ENCODE measurements around the gene G0S2. TPM values are rescaled to one million over a fixed set of nuclear protein-coding genes. Genes with fewer than 3 reads are reported as not detected.

The G0S2 gene
- total RNA-seq, 2 experiments from 2014 or later: 6.4 to 6.8 TPM

DNA sequence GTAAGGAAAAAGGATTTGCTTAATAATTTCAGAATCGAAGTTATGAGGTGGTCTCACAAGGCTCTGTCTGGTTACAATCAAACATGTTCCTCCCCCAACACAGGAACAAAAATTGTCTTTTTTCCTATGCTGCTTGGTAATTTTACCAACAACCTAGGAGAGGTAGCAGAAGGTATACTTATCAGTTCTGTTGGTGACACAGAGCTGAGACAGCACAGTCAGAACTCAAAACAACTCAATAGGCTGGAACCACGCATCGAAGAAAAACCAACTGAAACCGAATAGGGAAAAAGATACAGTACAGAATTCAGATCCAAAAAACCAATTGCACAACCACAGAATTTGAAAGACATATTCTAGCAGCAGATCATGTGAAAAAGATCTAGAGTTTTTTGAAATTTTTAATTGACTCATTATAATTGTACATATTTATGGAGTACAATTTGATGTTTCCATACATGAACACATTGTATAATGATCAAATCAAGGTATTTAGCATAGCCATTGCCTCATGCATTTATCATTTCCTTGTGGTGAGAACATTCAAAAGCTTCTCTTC, 3.8 kb downstream of the G0S2 start:
- H3K4me1 Mint-ChIP-seq (ENCODE audit: low read depth): peaks cover 32% of the 10 kb centered on the region
- no peak for TF ChIP-seq CTCF (IDR thresholded peaks at IDR 0.05)
- Histone ChIP-seq H3K4me3 (ENCODE audit: low read length) (no peak overlapping the region), H3K27me3 (ENCODE audit: control insufficient read depth in 1 of 2, insufficient read depth in 2 of 2, low read length in 2 of 2) (peaks cover 0 to 15% of the 10 kb centered on the region in 2 experiments), H3K36me3 (ENCODE audit: insufficient read depth, low read length) (no peaks in the 10 kb centered on the region), H3K27ac (ENCODE audit: low read depth in 1 of 2, low read length in 2 of 2) (no peak overlapping the region), H3K9me3 (ENCODE audit: control insufficient read depth in 1 of 2, insufficient read depth in 1 of 2, low read length in 2 of 2) (no peaks in the 10 kb centered on the region), H3K4me1 (ENCODE audit: insufficient read depth, low read length) (peaks cover 20% of the 10 kb centered on the region)
- H3K9me3 Mint-ChIP-seq: no peaks in the 10 kb centered on the region
- no peak overlapping the region for H3K27ac Mint-ChIP-seq
- no peaks in the 10 kb centered on the region for H3K36me3 Mint-ChIP-seq (ENCODE audit: low read depth)
- peaks cover 39% of the 10 kb centered on the region for H3K27me3 Mint-ChIP-seq
- ATAC-seq (ENCODE audit: poor library complexity): no peak
- intact Hi-C loops (cut with DNase I, micrococcal nuclease): no loop called here
- POLR2A ChIA-PET: interaction anchor here (0.6 kb wide), 1 partner anchor 8 kb away, joined by 3 read pairs; no protein-coding TSS in a partner anchor
- CTCF ChIA-PET: no interaction called here
- no peak overlapping the region for H3K4me3 Mint-ChIP-seq
- DNase-seq: no peak

DNA sequence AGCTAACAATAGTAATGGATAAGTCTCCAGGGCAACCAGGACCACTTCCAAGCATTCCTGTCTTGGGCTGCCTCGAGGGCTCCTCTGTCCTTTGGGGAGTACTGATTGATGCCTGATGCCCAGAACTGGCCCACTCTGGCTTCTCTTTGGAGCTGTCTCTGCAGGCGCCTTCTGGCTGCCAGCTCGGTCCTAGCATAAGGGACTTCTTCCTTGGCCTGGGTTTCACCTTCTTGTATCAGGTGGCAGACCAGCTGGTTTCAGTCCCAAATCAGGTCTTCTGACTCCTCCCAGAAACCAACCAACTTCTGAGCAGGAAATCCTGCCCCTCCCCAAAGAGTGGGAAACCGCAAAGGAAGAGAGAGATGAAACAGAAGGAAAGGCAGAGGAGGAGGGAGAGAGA, 10.6 kb downstream of the G0S2 start:
- ATAC-seq (ENCODE audit: poor library complexity) (peak; percentile 26), DNase-seq (peak in 4 of 14 experiments; percentile 38 to 77 (median 66))
- peak overlapping the region in 1 of 2 donors; percentile 38 for H3K27ac ChIP-seq (ENCODE audit: low read depth in 1 of 2, low read length in 2 of 2)
- peak overlapping the region; percentile 55 for H3K4me3 Mint-ChIP-seq
- H3K4me1 Mint-ChIP-seq (ENCODE audit: low read depth): peaks cover 64% of the 10 kb centered on the region
- no peaks in the 10 kb centered on the region for H3K9me3 ChIP-seq (ENCODE audit: control insufficient read depth in 1 of 2, insufficient read depth in 1 of 2, low read length in 2 of 2)
- no peaks in the 10 kb centered on the region for H3K9me3 Mint-ChIP-seq
- intact Hi-C loops (cut with DNase I, micrococcal nuclease): no loop called here
- TF ChIP-seq CTCF (IDR thresholded peaks at IDR 0.05): no peak
- no peaks in the 10 kb centered on the region for H3K27me3 Mint-ChIP-seq
- no peaks in the 10 kb centered on the region for H3K36me3 Mint-ChIP-seq (ENCODE audit: low read depth)
- H3K4me3 ChIP-seq (ENCODE audit: low read length): peak overlapping the region; percentile 30
- ChIA-PET POLR2A (interaction anchor here (0.9 to 3.3 kb wide), 4 partner anchors 9 to 83 kb away, joined by 3 to 10 read pairs (median 6); partner anchors contain the start of gene G0S2), CTCF (no interaction called here)
- peak overlapping the region; percentile 37 for H3K27ac Mint-ChIP-seq
- H3K27me3 ChIP-seq (ENCODE audit: control insufficient read depth in 1 of 2, insufficient read depth in 2 of 2, low read length in 2 of 2): no peaks in the 10 kb centered on the region
- H3K36me3 ChIP-seq (ENCODE audit: insufficient read depth, low read length): no peaks in the 10 kb centered on the region
- peaks cover 30% of the 10 kb centered on the region for H3K4me1 ChIP-seq (ENCODE audit: insufficient read depth, low read length)

DNA sequence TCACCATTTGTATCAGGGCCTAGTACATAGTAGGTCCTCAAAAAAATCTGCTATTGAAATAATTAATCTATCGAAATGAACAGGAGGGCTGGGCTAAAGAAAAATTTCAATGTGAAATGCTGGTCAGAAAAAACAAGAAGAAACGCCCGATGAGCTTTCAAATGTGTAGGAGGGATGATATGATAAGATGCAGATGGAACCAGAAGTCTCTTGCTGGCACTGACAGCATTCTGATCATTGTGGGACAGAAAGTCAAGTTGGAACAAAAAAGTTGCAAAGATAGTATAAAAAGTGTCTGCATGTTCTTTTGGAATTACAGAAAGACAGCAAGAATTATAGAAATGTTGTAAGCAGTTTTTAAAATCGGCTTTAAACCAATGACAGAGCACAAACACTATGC, 11.1 kb downstream of the G0S2 start:
- H3K4me1 ChIP-seq (ENCODE audit: insufficient read depth, low read length): peaks cover 30% of the 10 kb centered on the region
- no peak overlapping the region for H3K27ac ChIP-seq (ENCODE audit: low read depth in 1 of 2, low read length in 2 of 2)
- peak overlapping the region; percentile 30 for H3K4me3 ChIP-seq (ENCODE audit: low read length)
- ChIA-PET POLR2A (interaction anchor here (0.9 to 3.3 kb wide), 4 partner anchors 10 to 82 kb away, joined by 3 to 10 read pairs (median 6); partner anchors contain the start of gene G0S2), CTCF (no interaction called here)
- no peak for ATAC-seq (ENCODE audit: poor library complexity)
- no peaks in the 10 kb centered on the region for H3K27me3 Mint-ChIP-seq
- peaks cover 64% of the 10 kb centered on the region for H3K4me1 Mint-ChIP-seq (ENCODE audit: low read depth)
- intact Hi-C loops (cut with DNase I, micrococcal nuclease): no loop called here
- H3K4me3 Mint-ChIP-seq: peak overlapping the region; percentile 55
- H3K9me3 Mint-ChIP-seq: no peaks in the 10 kb centered on the region
- no peaks in the 10 kb centered on the region for H3K9me3 ChIP-seq (ENCODE audit: control insufficient read depth in 1 of 2, insufficient read depth in 1 of 2, low read length in 2 of 2)
- peak overlapping the region; percentile 37 for H3K27ac Mint-ChIP-seq
- H3K27me3 ChIP-seq (ENCODE audit: control insufficient read depth in 1 of 2, insufficient read depth in 2 of 2, low read length in 2 of 2): no peaks in the 10 kb centered on the region
- DNase-seq: no peak
- H3K36me3 Mint-ChIP-seq (ENCODE audit: low read depth): no peaks in the 10 kb centered on the region
- TF ChIP-seq CTCF (IDR thresholded peaks at IDR 0.05): no peak
- no peaks in the 10 kb centered on the region for H3K36me3 ChIP-seq (ENCODE audit: insufficient read depth, low read length)

Measured in CD4-positive, alpha-beta T cell (primary cell).